GM12878 (cell line): ENCODE results near the gene CSMD2. TPM values are rescaled to one million over a fixed set of nuclear protein-coding genes. Genes with fewer than 3 reads are reported as not detected.

Experiments used
- ATAC-seq: fragments of 200-7000 bp; cut with Tn5 transposase; 3 replicates; pipeline ENCODE4 v1.9.1; 2020; ENCODE audit warnings: mild to moderate bottlenecking, moderate library complexity
- BruUV-seq: library from RNA; stranded (reverse); fragments of 400-500 nt; replicated peaks from 2 replicates; lab custom pipeline; 2021; lab: Mats Ljungman, UMichigan
- CTCF ChIA-PET: fragments of 300-600 bp; sonication (Branson Sonifier 250); formaldehyde crosslinking; extraction: SDS; loops from one replicate; lab custom pipeline; 2021; ENCODE audit warnings: inconsistent platforms; lab: Yijun Ruan, JAX
- POLR2A ChIA-PET: fragments of 350-600 bp; formaldehyde crosslinking; extraction: SDS; loops from one replicate; lab custom pipeline; 2021; ENCODE audit warnings: inconsistent platforms; lab: Charles Lee
- RAD21 ChIA-PET: fragments of 300-600 bp; sonication (Branson Sonifier 250); formaldehyde crosslinking; loops from one replicate; lab custom pipeline; 2023; ENCODE audit warnings: antibody characterized with exemption; ENCODE audit not compliant: unreplicated experiment; lab: Charles Lee
- SMC1A ChIA-PET: fragments of 300-600 bp; sonication (Branson Sonifier 250); formaldehyde crosslinking; loops from one replicate; lab custom pipeline; 2023; ENCODE audit not compliant: unreplicated experiment, uncharacterized antibody; lab: Charles Lee
- DNase-seq: peaks from one replicate; pipeline ENCODE4 v3.0.0-alpha.2; 2011; ENCODE audit warnings: low read depth, low spot score
- FAIRE-seq: peaks from 3 replicates; lab custom pipeline; 2011; peaks lifted over from hg19 to GRCh38; lab: Jason Lieb, UNC
- H2AFZ ChIP-seq: 2 replicates; pipeline ENCODE4 v1.6.0; 2011; ENCODE audit warnings: low read depth, low read length, control low read depth; ENCODE audit not compliant: control insufficient read depth
- H3K27ac ChIP-seq: 2 replicates; pipeline ENCODE4 v1.5.1; 2011; ENCODE audit warnings: control low read depth; ENCODE audit not compliant: control insufficient read depth, insufficient read depth
- H3K27me3 ChIP-seq, 2 experiments: replicated peaks in 1 of 2; 2 replicates each; pipeline versions ENCODE4 v1.6.0 to v1.6.1; 2011; ENCODE audit warnings: low read length in 1 of 2; ENCODE audit not compliant: control insufficient read depth in 2 of 2, insufficient read depth in 2 of 2
- H3K36me3 ChIP-seq, 2 experiments: 2 replicates each; pipeline ENCODE4 v1.5.1; 2011; ENCODE audit warnings: low read length in 1 of 2; ENCODE audit not compliant: control insufficient read depth in 2 of 2, insufficient read depth in 2 of 2
- H3K4me1 ChIP-seq: 2 replicates; pipeline ENCODE4 v1.6.1; 2011; ENCODE audit warnings: mild to moderate bottlenecking, low read length, moderate library complexity, mixed read lengths; ENCODE audit not compliant: control insufficient read depth, insufficient read depth
- H3K4me2 ChIP-seq: 2 replicates; pipeline ENCODE4 v1.6.0; 2011; ENCODE audit warnings: control low read depth; ENCODE audit not compliant: control insufficient read depth, insufficient read depth
- H3K4me3 ChIP-seq: fragments of 200-600 bp; sonication (generic); 2 replicates; pipeline ENCODE4 v1.5.1; 2016
- H3K79me2 ChIP-seq: 2 replicates; pipeline ENCODE4 v1.6.0; 2011; ENCODE audit warnings: low read length; ENCODE audit not compliant: control insufficient read depth, insufficient read depth
- H3K9ac ChIP-seq: 2 replicates; pipeline ENCODE4 v1.8.0; 2011; ENCODE audit warnings: low read length, control low read depth, mixed read lengths; ENCODE audit not compliant: control insufficient read depth, insufficient read depth
- H3K9me3 ChIP-seq: replicated peaks from 3 replicates; pipeline ENCODE4 v1.5.1; 2011; ENCODE audit warnings: mild to moderate bottlenecking, low read length; ENCODE audit not compliant: control insufficient read depth, insufficient read depth
- H4K20me1 ChIP-seq: 2 replicates; pipeline ENCODE4 v1.6.0; 2011; ENCODE audit not compliant: control insufficient read depth, insufficient read depth
- ESRRA ChIP-seq: IDR thresholded peaks from 2 replicates; pipeline ENCODE4 v1.6.1; 2012; ENCODE audit warnings: mild to moderate bottlenecking, low read length, improper control_type of control experiment
- TAF1 ChIP-seq: IDR thresholded peaks from 2 replicates; pipeline ENCODE4 v1.6.1; 2011; ENCODE audit warnings: mild to moderate bottlenecking, low read depth, low read length, borderline replicate concordance
- YY1 ChIP-seq: IDR thresholded peaks from 2 replicates; pipeline ENCODE4 v1.6.1; 2011; ENCODE audit warnings: low read depth, mild to moderate bottlenecking, low read length
- ZSCAN29 ChIP-seq: fragments of 450-650 bp; IDR thresholded peaks from 2 replicates; pipeline ENCODE4 v1.6.1; 2017; ENCODE audit warnings: mild to moderate bottlenecking, moderate library complexity
- WGBS: methylation state at CpG from one replicate; pipeline ENCODE4 v1.1.6; 2016; ENCODE audit warnings: low lambda C conversion rate; ENCODE audit not compliant: insufficient replicate concordance, insufficient coverage; ENCODE audit errors: missing lambda C conversion rate; 5-methylcytosine and 5-hydroxymethylcytosine counted together
- in situ Hi-C: fragments of 300-500 bp; cut with MboI; formaldehyde crosslinking; loops from 9 replicates; pipeline ENCODE4 v1.14.3; 2018; ENCODE audit warnings: mixed read lengths
- intact Hi-C: fragments of 100-400 bp; cut with micrococcal nuclease; formaldehyde crosslinking; loops from one replicate; pipeline ENCODE4 v1.14.2; 2022; ENCODE audit not compliant: unreplicated experiment
- polyA plus RNA-seq, 11 experiments: library from polyadenylated mRNA; depleted of rRNA in 4 of 11; unstranded in 6 of 11; stranded (reverse) in 5 of 11; fragments of >200 nt; fragmentation: Nextera tagmentation in 4 of 11; fragmentation: Illumina TruSeq in 1 of 11; extraction: Ambion mirVana in 4 of 11; extraction: Trizol in 1 of 11; gene quantifications; 1 replicate in 1 of 11; 2 replicates in 10 of 11; pipeline versions ENCODE4 v1.2.1 to v1.2.3, GENCODE V29; 2011 to 2016; ENCODE audit warnings: inconsistent platforms in 2 of 11, missing spikeins in 2 of 11, low read depth in 1 of 11
- total RNA-seq, 4 experiments: library from RNA; depleted of rRNA in 3 of 4; stranded (reverse); fragments of >200 nt in 3 of 4; fragmentation: Illumina TruSeq in 1 of 4; extraction: Trizol in 1 of 4; gene quantifications; 2 replicates each; pipeline versions ENCODE4 v1.2.1 to v1.2.3, GENCODE V29; 2013 to 2021
- TF ChIP-seq, protein P1 (sequence below): IDR thresholded peaks from 2 replicates; pipeline ENCODE4 v1.6.1; 2012; ENCODE audit warnings: low read depth, low read length, improper control_type of control experiment
- TF ChIP-seq, protein P2 (sequence below), 3 experiments: IDR thresholded peaks in 2 of 3; conservative IDR thresholded peaks in 1 of 3; 2 replicates each; pipeline ENCODE4 v1.5.1; 2011; ENCODE audit warnings: low read depth in 3 of 3, low read length in 3 of 3, mild to moderate bottlenecking in 3 of 3, control low read depth in 2 of 3, moderate library complexity in 2 of 3, inconsistent platforms in 1 of 3, mixed read lengths in 1 of 3; ENCODE audit not compliant: control insufficient read depth in 2 of 3, insufficient read depth in 1 of 3; ENCODE audit errors: extremely low read depth in 1 of 3

The CSMD2 gene
- total and polyA plus RNA-seq, 10 of the 15 experiments (the other 5 are each of a cell fraction or from before 2014, with no cell fraction given), result under 0.01 TPM; not detected in 9

DNA sequence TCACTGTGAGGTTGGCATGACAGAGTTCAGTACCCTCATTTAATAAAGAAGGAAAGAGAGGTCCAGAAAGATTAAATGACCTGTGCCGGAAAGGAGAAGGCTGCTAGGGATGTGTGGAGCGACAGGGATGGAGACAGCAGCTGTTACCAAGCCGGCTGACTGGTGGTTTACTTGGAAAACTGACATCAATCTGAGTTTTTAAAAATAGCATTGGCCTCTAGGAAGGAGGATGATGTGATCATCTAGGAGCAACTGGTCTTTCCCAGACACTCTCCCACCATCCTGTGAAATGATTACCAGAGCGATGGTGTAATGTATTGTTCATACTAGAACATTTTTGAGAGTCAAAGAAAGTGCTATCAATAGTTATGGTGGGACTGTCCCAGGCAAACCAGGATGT, 538.2 kb downstream of the CSMD2 start:
- ChIA-PET POLR2A (no interaction called here), CTCF (no interaction called here), SMC1A (no interaction called here), RAD21 (no interaction called here)
- Histone ChIP-seq H3K36me3 (no peaks in the 10 kb centered on the region), H4K20me1 (no peaks in the 10 kb centered on the region; the same call in 1 of the 2 replicates), H3K4me1 (no peaks in the 10 kb centered on the region), H3K4me2 (no peak overlapping the region), H3K27ac (no peak overlapping the region), H3K79me2 (no peaks in the 10 kb centered on the region), H3K4me3 (no peak overlapping the region), H3K9me3 (no peaks in the 10 kb centered on the region), H3K27me3 (no peaks in the 10 kb centered on the region; a peak in 2 of 4 replicates), H2AFZ (no peak overlapping the region), H3K9ac (no peak overlapping the region)
- DNase-seq (no peak), FAIRE-seq (no peak), ATAC-seq (no peak)
- WGBS, result 8% methylated on average over 4 of the region's 4 CpGs
- BruUV-seq, result no TSS peak
- intact Hi-C loops, result no loop called here
- in situ Hi-C loops, result no loop called here
- TF ChIP-seq YY1 (no peak), ESRRA (no peak)
- TF ChIP-seq, protein P1, sequence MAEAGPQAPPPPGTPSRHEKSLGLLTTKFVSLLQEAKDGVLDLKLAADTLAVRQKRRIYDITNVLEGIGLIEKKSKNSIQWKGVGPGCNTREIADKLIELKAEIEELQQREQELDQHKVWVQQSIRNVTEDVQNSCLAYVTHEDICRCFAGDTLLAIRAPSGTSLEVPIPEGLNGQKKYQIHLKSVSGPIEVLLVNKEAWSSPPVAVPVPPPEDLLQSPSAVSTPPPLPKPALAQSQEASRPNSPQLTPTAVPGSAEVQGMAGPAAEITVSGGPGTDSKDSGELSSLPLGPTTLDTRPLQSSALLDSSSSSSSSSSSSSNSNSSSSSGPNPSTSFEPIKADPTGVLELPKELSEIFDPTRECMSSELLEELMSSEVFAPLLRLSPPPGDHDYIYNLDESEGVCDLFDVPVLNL, result no peak

DNA sequence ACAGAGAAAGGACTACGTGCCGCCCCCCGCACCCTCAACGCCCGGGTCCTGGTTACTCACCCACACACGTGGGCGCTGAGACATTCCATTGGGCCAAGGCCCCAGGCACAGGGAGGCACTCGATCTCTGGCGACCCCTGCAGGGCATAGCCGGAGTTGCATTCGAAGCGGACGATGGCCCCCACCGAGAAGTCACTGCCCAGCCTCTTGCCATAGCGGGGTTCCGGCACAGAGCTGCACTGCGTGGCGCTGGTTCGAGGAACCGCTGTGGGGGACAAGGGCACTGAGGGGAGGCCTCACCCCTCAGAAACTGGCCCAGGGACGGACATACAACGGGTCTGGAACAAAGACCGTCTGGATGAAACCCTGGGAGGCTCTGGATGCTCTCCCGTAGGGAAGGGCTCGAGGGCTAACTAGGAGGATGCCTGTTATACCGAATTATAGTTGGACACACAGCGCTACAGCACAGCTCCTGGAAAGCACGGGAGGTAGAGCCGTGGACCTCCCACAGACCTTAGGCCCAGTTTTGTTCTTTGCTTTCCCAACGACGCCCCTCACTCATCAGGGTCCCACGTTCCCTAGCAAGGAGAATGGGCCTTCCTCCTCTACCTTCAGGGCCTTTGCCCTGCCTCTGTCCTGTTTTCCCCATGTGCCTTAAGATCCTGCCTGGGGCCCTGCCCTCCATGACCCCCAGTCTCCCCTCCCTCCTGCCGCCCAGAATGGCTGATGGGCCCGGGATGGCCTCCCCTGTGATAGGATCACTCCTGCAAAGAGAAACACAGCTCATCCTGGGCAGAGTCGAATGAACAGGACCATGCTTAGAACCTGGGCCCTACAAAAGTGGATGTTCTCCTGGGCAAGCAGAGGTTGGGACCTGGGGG, 539.8 kb downstream of the CSMD2 start:
- CTCF ChIA-PET, result interaction anchor here (0.7 to 0.8 kb wide), 2 partner anchors 423 to 1128 kb away, joined by 3 read pairs; no protein-coding TSS in a partner anchor
- WGBS, result 53% methylated on average over 35 of the region's 35 CpGs
- Histone ChIP-seq H4K20me1 (no peaks in the 10 kb centered on the region; the same call in 1 of the 2 replicates), H3K9ac (no peak overlapping the region), H2AFZ (no peak overlapping the region), H3K9me3 (no peaks in the 10 kb centered on the region), H3K4me2 (no peak overlapping the region), H3K27ac (no peak overlapping the region), H3K36me3 (no peaks in the 10 kb centered on the region), H3K4me1 (no peaks in the 10 kb centered on the region), H3K4me3 (no peak overlapping the region), H3K79me2 (no peaks in the 10 kb centered on the region), H3K27me3 (no peaks in the 10 kb centered on the region; a peak in 2 of 4 replicates)
- FAIRE-seq, result no peak
- SMC1A ChIA-PET, result no interaction called here
- RAD21 ChIA-PET, result no interaction called here
- TF ChIP-seq ZSCAN29 (no peak), TAF1 (no peak)
- TF ChIP-seq, protein P2, sequence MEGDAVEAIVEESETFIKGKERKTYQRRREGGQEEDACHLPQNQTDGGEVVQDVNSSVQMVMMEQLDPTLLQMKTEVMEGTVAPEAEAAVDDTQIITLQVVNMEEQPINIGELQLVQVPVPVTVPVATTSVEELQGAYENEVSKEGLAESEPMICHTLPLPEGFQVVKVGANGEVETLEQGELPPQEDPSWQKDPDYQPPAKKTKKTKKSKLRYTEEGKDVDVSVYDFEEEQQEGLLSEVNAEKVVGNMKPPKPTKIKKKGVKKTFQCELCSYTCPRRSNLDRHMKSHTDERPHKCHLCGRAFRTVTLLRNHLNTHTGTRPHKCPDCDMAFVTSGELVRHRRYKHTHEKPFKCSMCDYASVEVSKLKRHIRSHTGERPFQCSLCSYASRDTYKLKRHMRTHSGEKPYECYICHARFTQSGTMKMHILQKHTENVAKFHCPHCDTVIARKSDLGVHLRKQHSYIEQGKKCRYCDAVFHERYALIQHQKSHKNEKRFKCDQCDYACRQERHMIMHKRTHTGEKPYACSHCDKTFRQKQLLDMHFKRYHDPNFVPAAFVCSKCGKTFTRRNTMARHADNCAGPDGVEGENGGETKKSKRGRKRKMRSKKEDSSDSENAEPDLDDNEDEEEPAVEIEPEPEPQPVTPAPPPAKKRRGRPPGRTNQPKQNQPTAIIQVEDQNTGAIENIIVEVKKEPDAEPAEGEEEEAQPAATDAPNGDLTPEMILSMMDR (IDR thresholded peaks at IDR 0.05 in 2 of 3, conservative IDR thresholded peaks at IDR 0.05 in 1 of 3; ENCODE audit: control insufficient read depth in 2 of 3, extremely low read depth in 1 of 3, insufficient read depth in 1 of 3, low read depth in 3 of 3, low read length in 3 of 3), result peak; percentile 33 to 59 (median 42)
- DNase-seq, result no peak
- POLR2A ChIA-PET, result no interaction called here
- intact Hi-C loops, result no loop called here
- BruUV-seq, result no TSS peak
- in situ Hi-C loops, result loop anchor here (25.0 kb wide), 1 partner anchor 688 kb away; no protein-coding TSS in a partner anchor
- peak; percentile 30; the same call in 1 of the 3 replicates for ATAC-seq
